ENCODE measurements around the gene ADARB2. TPM values are rescaled to one million over a fixed set of nuclear protein-coding genes. Genes with fewer than 3 reads are reported as not detected.

Gene ADARB2
- total and polyA plus RNA-seq, 4 experiments from 2014 or later, result 13.5 to 14.1 TPM; not detected in 2

DNA sequence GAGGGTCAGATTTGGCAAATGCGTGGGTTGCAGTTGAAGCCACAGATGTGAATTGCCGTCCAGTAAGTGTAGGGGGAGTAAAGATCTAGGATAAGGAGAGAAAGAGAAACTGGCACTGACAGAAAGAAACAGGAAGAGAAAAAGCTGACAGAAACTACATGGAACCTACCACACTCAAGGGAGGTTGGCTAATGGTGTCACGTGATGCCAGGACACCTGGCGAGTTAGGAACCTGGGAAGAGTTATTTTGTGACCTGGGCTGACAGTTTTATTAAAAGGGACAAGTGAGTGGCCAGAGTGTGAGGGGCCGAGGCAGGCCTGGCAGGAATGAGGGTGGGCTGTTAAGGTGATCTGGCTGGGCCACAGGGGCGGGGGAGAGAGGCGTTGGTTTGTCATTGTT is 188.7 kb downstream of the ADARB2 start:
- Histone ChIP-seq H3K4me1 (ENCODE audit: insufficient read depth, low read length) (no peaks in the 10 kb centered on the region), H3K9me3 (ENCODE audit: control insufficient read depth in 1 of 2, low read length in 2 of 2) (no peaks in the 10 kb centered on the region), H3K36me3 (ENCODE audit: insufficient read depth, low read length) (no peaks in the 10 kb centered on the region), H3K27ac (ENCODE audit: low read depth, low read length) (no peak overlapping the region), H3K27me3 (ENCODE audit: insufficient read depth, low read length) (no peaks in the 10 kb centered on the region), H3K4me3 (ENCODE audit: low read length in 2 of 2) (no peak overlapping the region)
- ChIA-PET POLR2A (ENCODE audit: partially characterized antibody) (no interaction called here), CTCF (ENCODE audit: partially characterized antibody) (no interaction called here)
- H3K4me3 Mint-ChIP-seq, result no peak overlapping the region
- no peaks in the 10 kb centered on the region for H3K36me3 Mint-ChIP-seq
- peaks cover 0 to 4% of the 10 kb centered on the region in 2 donors for H3K27me3 Mint-ChIP-seq
- peaks cover 0 to 4% (median 0%) of the 10 kb centered on the region in 8 donors for H3K9me3 Mint-ChIP-seq
- H3K4me1 Mint-ChIP-seq, result peaks cover 0 to 6% (median 2%) of the 10 kb centered on the region in 4 donors
- intact Hi-C loops (cut with micrococcal nuclease), result no loop called here
- no peak for DNase-seq
- no peak overlapping the region for H3K27ac Mint-ChIP-seq

GRCh38 chr10:1548146-1548545 is 189.2 kb downstream of the ADARB2 start:
- Histone ChIP-seq H3K27ac (ENCODE audit: low read depth, low read length) (no peak overlapping the region), H3K9me3 (ENCODE audit: control insufficient read depth in 1 of 2, low read length in 2 of 2) (no peaks in the 10 kb centered on the region), H3K36me3 (ENCODE audit: insufficient read depth, low read length) (no peaks in the 10 kb centered on the region), H3K4me3 (ENCODE audit: low read length in 2 of 2) (no peak overlapping the region), H3K4me1 (ENCODE audit: insufficient read depth, low read length) (no peaks in the 10 kb centered on the region), H3K27me3 (ENCODE audit: insufficient read depth, low read length) (no peaks in the 10 kb centered on the region)
- Mint-ChIP-seq H3K4me3 (no peak overlapping the region), H3K27ac (no peak overlapping the region), H3K27me3 (peaks cover 0 to 4% of the 10 kb centered on the region in 2 donors), H3K4me1 (peaks cover 0 to 6% (median 2%) of the 10 kb centered on the region in 4 donors), H3K36me3 (no peaks in the 10 kb centered on the region), H3K9me3 (peaks cover 0 to 4% (median 0%) of the 10 kb centered on the region in 8 donors)
- POLR2A ChIA-PET (ENCODE audit: partially characterized antibody), result no interaction called here
- intact Hi-C loops (cut with micrococcal nuclease), result no loop called here
- CTCF ChIA-PET (ENCODE audit: partially characterized antibody), result no interaction called here
- no peak for DNase-seq

GRCh38 chr10:1546431-1547110 is 190.8 kb downstream of the ADARB2 start:
- Mint-ChIP-seq H3K36me3 (no peaks in the 10 kb centered on the region), H3K4me1 (peaks cover 0 to 6% (median 2%) of the 10 kb centered on the region in 4 donors), H3K27ac (no peak overlapping the region), H3K9me3 (peaks cover 0 to 4% (median 0%) of the 10 kb centered on the region in 8 donors), H3K4me3 (no peak overlapping the region), H3K27me3 (peaks cover 0 to 4% of the 10 kb centered on the region in 2 donors)
- Histone ChIP-seq H3K27ac (ENCODE audit: low read depth, low read length) (no peak overlapping the region), H3K36me3 (ENCODE audit: insufficient read depth, low read length) (no peaks in the 10 kb centered on the region), H3K4me1 (ENCODE audit: insufficient read depth, low read length) (no peaks in the 10 kb centered on the region), H3K9me3 (ENCODE audit: control insufficient read depth in 1 of 2, low read length in 2 of 2) (no peaks in the 10 kb centered on the region), H3K27me3 (ENCODE audit: insufficient read depth, low read length) (no peaks in the 10 kb centered on the region), H3K4me3 (ENCODE audit: low read length in 2 of 2) (no peak overlapping the region)
- ChIA-PET POLR2A (ENCODE audit: partially characterized antibody) (no interaction called here), CTCF (ENCODE audit: partially characterized antibody) (no interaction called here)
- intact Hi-C loops (cut with micrococcal nuclease), result no loop called here
- DNase-seq, result no peak

GRCh38 chr10:1545524-1545923 is 191.8 kb downstream of the ADARB2 start:
- peaks cover 0 to 6% (median under 1%) of the 10 kb centered on the region in 4 donors for H3K4me1 Mint-ChIP-seq
- H3K27me3 Mint-ChIP-seq, result peaks cover 0 to 4% of the 10 kb centered on the region in 2 donors
- H3K9me3 ChIP-seq (ENCODE audit: control insufficient read depth in 1 of 2, low read length in 2 of 2), result no peaks in the 10 kb centered on the region
- no peak overlapping the region for H3K27ac Mint-ChIP-seq
- peaks cover 0 to 4% (median 0%) of the 10 kb centered on the region in 8 donors for H3K9me3 Mint-ChIP-seq
- POLR2A ChIA-PET (ENCODE audit: partially characterized antibody), result no interaction called here
- H3K4me3 ChIP-seq (ENCODE audit: low read length in 2 of 2), result no peak overlapping the region
- CTCF ChIA-PET (ENCODE audit: partially characterized antibody), result no interaction called here
- H3K4me1 ChIP-seq (ENCODE audit: insufficient read depth, low read length), result no peaks in the 10 kb centered on the region
- H3K36me3 Mint-ChIP-seq, result no peaks in the 10 kb centered on the region
- no peaks in the 10 kb centered on the region for H3K27me3 ChIP-seq (ENCODE audit: insufficient read depth, low read length)
- no peak for DNase-seq
- intact Hi-C loops (cut with micrococcal nuclease), result no loop called here
- H3K36me3 ChIP-seq (ENCODE audit: insufficient read depth, low read length), result no peaks in the 10 kb centered on the region
- H3K4me3 Mint-ChIP-seq, result peak overlapping the region in 1 of 8 donors; percentile 13
- no peak overlapping the region for H3K27ac ChIP-seq (ENCODE audit: low read depth, low read length)

DNA sequence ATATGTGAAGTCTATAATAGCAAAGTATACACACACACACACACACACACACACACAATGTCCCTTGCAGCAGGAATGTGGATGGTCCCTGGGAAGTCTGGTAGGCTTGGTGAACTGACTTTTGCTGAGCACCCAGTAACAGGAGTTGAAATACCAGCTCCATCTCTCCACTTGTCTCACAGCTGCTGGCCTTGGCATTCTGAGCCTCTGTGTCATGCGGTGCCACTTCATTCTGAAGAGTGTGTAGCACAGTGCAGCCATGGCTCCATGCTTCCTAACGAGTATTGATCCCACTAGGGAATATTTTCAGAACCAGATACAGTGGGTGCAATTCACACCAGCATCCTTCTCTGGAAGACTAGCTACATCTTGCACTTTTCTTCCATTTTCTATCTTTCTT is 192.4 kb downstream of the ADARB2 start:
- no peaks in the 10 kb centered on the region for H3K27me3 ChIP-seq (ENCODE audit: insufficient read depth, low read length)
- no peaks in the 10 kb centered on the region for H3K9me3 ChIP-seq (ENCODE audit: control insufficient read depth in 1 of 2, low read length in 2 of 2)
- H3K4me3 Mint-ChIP-seq, result no peak overlapping the region
- H3K36me3 Mint-ChIP-seq, result no peaks in the 10 kb centered on the region
- ChIA-PET POLR2A (ENCODE audit: partially characterized antibody) (no interaction called here), CTCF (ENCODE audit: partially characterized antibody) (no interaction called here)
- no peak overlapping the region for H3K27ac ChIP-seq (ENCODE audit: low read depth, low read length)
- H3K4me1 ChIP-seq (ENCODE audit: insufficient read depth, low read length), result no peaks in the 10 kb centered on the region
- H3K27ac Mint-ChIP-seq, result no peak overlapping the region
- no peaks in the 10 kb centered on the region for H3K36me3 ChIP-seq (ENCODE audit: insufficient read depth, low read length)
- intact Hi-C loops (cut with micrococcal nuclease), result no loop called here
- peaks cover 0 to 4% of the 10 kb centered on the region in 2 donors for H3K27me3 Mint-ChIP-seq
- peaks cover 0 to 4% (median 0%) of the 10 kb centered on the region in 8 donors for H3K9me3 Mint-ChIP-seq
- peaks cover 0 to under 1% (median 0%) of the 10 kb centered on the region in 4 donors for H3K4me1 Mint-ChIP-seq
- DNase-seq, result no peak
- H3K4me3 ChIP-seq (ENCODE audit: low read length in 2 of 2), result no peak overlapping the region

DNA sequence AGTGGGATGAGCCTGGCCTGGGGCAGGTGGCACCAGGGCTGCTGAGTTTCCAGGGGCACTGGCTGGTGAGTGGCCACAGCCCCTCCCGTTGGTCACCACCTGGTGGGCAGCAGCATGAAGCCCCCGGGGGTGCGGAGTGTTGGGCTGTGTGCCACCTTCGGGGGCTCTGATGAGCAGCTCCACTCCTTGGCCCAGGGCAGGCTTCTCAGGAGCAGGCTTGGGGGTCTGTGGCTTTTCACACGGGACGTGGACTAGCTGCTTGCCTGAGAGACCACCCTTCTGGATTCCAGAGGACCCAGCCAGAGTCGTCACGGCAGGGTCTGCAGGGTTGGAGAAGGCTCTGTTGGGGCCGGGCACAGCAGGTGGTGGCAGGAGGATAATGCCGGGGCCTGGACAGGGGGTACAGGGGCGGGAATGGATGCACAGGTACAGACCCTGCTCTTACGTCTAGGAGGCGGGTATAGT is 193.1 kb downstream of the ADARB2 start:
- H3K27ac ChIP-seq (ENCODE audit: low read depth, low read length), result no peak overlapping the region
- Mint-ChIP-seq H3K27ac (no peak overlapping the region), H3K4me3 (no peak overlapping the region), H3K9me3 (peaks cover 0 to 4% (median 0%) of the 10 kb centered on the region in 8 donors), H3K27me3 (peaks cover 0 to 4% of the 10 kb centered on the region in 2 donors), H3K36me3 (no peaks in the 10 kb centered on the region), H3K4me1 (no peaks in the 10 kb centered on the region)
- H3K4me3 ChIP-seq (ENCODE audit: low read length in 2 of 2), result no peak overlapping the region
- no peaks in the 10 kb centered on the region for H3K27me3 ChIP-seq (ENCODE audit: insufficient read depth, low read length)
- H3K36me3 ChIP-seq (ENCODE audit: insufficient read depth, low read length), result no peaks in the 10 kb centered on the region
- H3K4me1 ChIP-seq (ENCODE audit: insufficient read depth, low read length), result no peaks in the 10 kb centered on the region
- intact Hi-C loops (cut with micrococcal nuclease), result no loop called here
- CTCF ChIA-PET (ENCODE audit: partially characterized antibody), result no interaction called here
- DNase-seq, result no peak
- POLR2A ChIA-PET (ENCODE audit: partially characterized antibody), result no interaction called here
- no peaks in the 10 kb centered on the region for H3K9me3 ChIP-seq (ENCODE audit: control insufficient read depth in 1 of 2, low read length in 2 of 2)

DNA sequence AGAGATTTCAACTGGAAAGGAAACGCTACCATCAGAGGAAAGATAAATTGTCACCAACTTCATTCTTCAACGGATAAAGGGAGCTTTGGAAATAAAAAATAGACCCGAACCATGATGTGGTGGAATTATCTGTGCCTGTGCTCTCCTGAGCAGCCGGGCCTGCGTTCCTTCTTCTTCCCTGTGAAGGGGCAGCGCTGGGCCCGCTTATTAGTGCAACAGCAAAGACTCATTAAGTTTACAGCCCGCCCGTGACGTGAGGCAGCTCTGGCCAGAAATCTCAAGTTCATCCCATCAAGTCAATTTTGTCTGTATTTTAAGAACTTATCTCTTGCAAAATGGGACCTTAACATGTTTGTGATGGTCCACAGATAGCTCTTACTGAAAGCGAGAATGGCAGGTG is 193.7 kb downstream of the ADARB2 start:
- Mint-ChIP-seq H3K36me3 (no peaks in the 10 kb centered on the region), H3K27ac (no peak overlapping the region), H3K27me3 (peaks cover 0 to 3% of the 10 kb centered on the region in 2 donors), H3K9me3 (peaks cover 0 to under 1% (median 0%) of the 10 kb centered on the region in 8 donors), H3K4me3 (no peak overlapping the region), H3K4me1 (no peaks in the 10 kb centered on the region)
- Histone ChIP-seq H3K9me3 (ENCODE audit: control insufficient read depth in 1 of 2, low read length in 2 of 2) (no peaks in the 10 kb centered on the region), H3K27ac (ENCODE audit: low read depth, low read length) (no peak overlapping the region), H3K27me3 (ENCODE audit: insufficient read depth, low read length) (no peaks in the 10 kb centered on the region), H3K4me3 (ENCODE audit: low read length in 2 of 2) (no peak overlapping the region), H3K4me1 (ENCODE audit: insufficient read depth, low read length) (no peaks in the 10 kb centered on the region), H3K36me3 (ENCODE audit: insufficient read depth, low read length) (no peaks in the 10 kb centered on the region)
- ChIA-PET POLR2A (ENCODE audit: partially characterized antibody) (no interaction called here), CTCF (ENCODE audit: partially characterized antibody) (no interaction called here)
- intact Hi-C loops (cut with micrococcal nuclease), result no loop called here
- no peak for DNase-seq
